HEK293 (cell line): ENCODE data around the gene DLK1.

Experiments used
- CTCF ChIA-PET: fragments of 350-600 bp; formaldehyde crosslinking; extraction: SDS; loops from one replicate; lab custom pipeline; 2021; ENCODE audit warnings: antibody characterized with exemption; lab: Yijun Ruan, JAX
- POLR2A ChIA-PET: fragments of 300-600 bp; formaldehyde crosslinking; extraction: SDS; loops from one replicate; lab custom pipeline; 2020; ENCODE audit warnings: antibody characterized with exemption, inconsistent platforms; lab: Yijun Ruan, JAX
- H3K27ac ChIP-seq: fragments of 200-500 bp; sonication (Bioruptor generic); 2 replicates; pipeline ENCODE4 v1.5.1; 2014; ENCODE audit warnings: low read depth, low read length, control low read depth, inconsistent platforms; ENCODE audit errors: extremely low read depth
- H3K36me3 ChIP-seq, 2 experiments: fragments of 200-500 bp in 1 of 2; sonication (Bioruptor generic) in 1 of 2; 1 replicate in 1 of 2; 2 replicates in 1 of 2; pipeline ENCODE4 v1.5.1; 2014 to 2017; ENCODE audit warnings: inconsistent platforms in 2 of 2, low read length in 2 of 2; ENCODE audit not compliant: control insufficient read depth in 2 of 2, insufficient read depth in 1 of 2
- H3K4me1 ChIP-seq: fragments of 200-500 bp; sonication (Bioruptor generic); 2 replicates; pipeline ENCODE4 v1.5.1; 2014; ENCODE audit warnings: mild to moderate bottlenecking, low read length, inconsistent platforms; ENCODE audit not compliant: control insufficient read depth, insufficient read depth
- H3K4me3 ChIP-seq: 2 replicates; pipeline ENCODE4 v1.5.1; 2011; ENCODE audit warnings: low read depth, mild to moderate bottlenecking, control low read depth, low read length, moderate library complexity
- H3K9me3 ChIP-seq: fragments of 200-500 bp; sonication (Bioruptor generic); 2 replicates; pipeline ENCODE4 v1.5.1; 2014; ENCODE audit warnings: low read depth, low read length, inconsistent platforms; ENCODE audit not compliant: control insufficient read depth, insufficient read depth
- EGR2 ChIP-seq: fragments of 450-650 bp; formaldehyde crosslinking; IDR thresholded peaks from 2 replicates; pipeline ENCODE4 v1.5.1; 2016; ENCODE audit warnings: low read depth, missing biosample characterization, missing genetic modification characterization
- GLI4 ChIP-seq: fragments of 450-650 bp; formaldehyde crosslinking; IDR thresholded peaks from 2 replicates; pipeline ENCODE4 v1.5.1; 2016; ENCODE audit warnings: missing biosample characterization, missing genetic modification characterization
- KLF10 ChIP-seq: fragments of 450-650 bp; IDR thresholded peaks from 2 replicates; pipeline ENCODE4 v1.5.1; 2018; ENCODE audit warnings: missing biosample characterization, mild to moderate bottlenecking, missing genetic modification characterization
- MYNN ChIP-seq: fragments of 450-650 bp; formaldehyde crosslinking; IDR thresholded peaks from 2 replicates; pipeline ENCODE4 v1.5.1; 2016; ENCODE audit warnings: missing biosample characterization, missing genetic modification characterization, borderline replicate concordance
- SP3 ChIP-seq: fragments of 450-650 bp; formaldehyde crosslinking; IDR thresholded peaks from 2 replicates; pipeline ENCODE4 v1.5.1; 2016; ENCODE audit warnings: missing biosample characterization, missing genetic modification characterization
- TCF7L2 ChIP-seq: IDR thresholded peaks from 2 replicates; pipeline ENCODE4 v1.6.1; 2011; ENCODE audit warnings: low read depth, mild to moderate bottlenecking, inconsistent platforms, low read length, moderate library complexity, borderline replicate concordance
- YY2 ChIP-seq: fragments of 450-650 bp; formaldehyde crosslinking; IDR thresholded peaks from 2 replicates; pipeline ENCODE4 v1.5.1; 2016; ENCODE audit warnings: missing biosample characterization, missing genetic modification characterization
- ZBTB1 ChIP-seq: fragments of 450-650 bp; formaldehyde crosslinking; IDR thresholded peaks from 2 replicates; pipeline ENCODE4 v1.5.1; 2016; ENCODE audit warnings: missing biosample characterization, missing genetic modification characterization
- ZBTB7A ChIP-seq: fragments of 450-650 bp; formaldehyde crosslinking; IDR thresholded peaks from 2 replicates; pipeline ENCODE4 v1.5.1; 2016; ENCODE audit warnings: low read depth, missing biosample characterization, missing genetic modification characterization
- ZFHX2 ChIP-seq: fragments of 450-650 bp; formaldehyde crosslinking; conservative IDR thresholded peaks from 2 replicates; pipeline ENCODE4 v1.5.1; 2016; ENCODE audit warnings: missing biosample characterization, missing genetic modification characterization
- ZIC2 ChIP-seq: fragments of 450-650 bp; formaldehyde crosslinking; IDR thresholded peaks from 2 replicates; pipeline ENCODE4 v1.5.1; 2016; ENCODE audit warnings: missing biosample characterization, missing genetic modification characterization
- ZNF146 ChIP-seq: fragments of 450-650 bp; formaldehyde crosslinking; IDR thresholded peaks from 2 replicates; pipeline ENCODE4 v1.5.1; 2016; ENCODE audit warnings: missing biosample characterization, missing genetic modification characterization
- ZNF155 ChIP-seq: fragments of 450-650 bp; formaldehyde crosslinking; IDR thresholded peaks from 2 replicates; pipeline ENCODE4 v1.5.1; 2016; ENCODE audit warnings: missing biosample characterization, missing genetic modification characterization
- ZNF184 ChIP-seq: fragments of 450-650 bp; IDR thresholded peaks from 2 replicates; pipeline ENCODE4 v1.5.1; 2018; ENCODE audit warnings: missing biosample characterization, mild to moderate bottlenecking, missing genetic modification characterization
- ZNF202 ChIP-seq: fragments of 450-650 bp; formaldehyde crosslinking; IDR thresholded peaks from 2 replicates; pipeline ENCODE4 v1.5.1; 2016; ENCODE audit warnings: missing biosample characterization, missing genetic modification characterization, borderline replicate concordance
- ZNF211 ChIP-seq: fragments of 450-650 bp; formaldehyde crosslinking; IDR thresholded peaks from 2 replicates; pipeline ENCODE4 v1.5.1; 2016; ENCODE audit warnings: low read depth, missing biosample characterization, missing genetic modification characterization
- ZNF280D ChIP-seq: fragments of 450-650 bp; formaldehyde crosslinking; IDR thresholded peaks from 2 replicates; pipeline ENCODE4 v1.5.1; 2016; ENCODE audit warnings: missing biosample characterization, missing genetic modification characterization
- ZNF324 ChIP-seq: fragments of 450-650 bp; formaldehyde crosslinking; IDR thresholded peaks from 2 replicates; pipeline ENCODE4 v1.5.1; 2016; ENCODE audit warnings: missing biosample characterization, missing genetic modification characterization
- ZNF394 ChIP-seq: fragments of 450-650 bp; formaldehyde crosslinking; IDR thresholded peaks from 2 replicates; pipeline ENCODE4 v1.5.1; 2016; ENCODE audit warnings: missing biosample characterization, missing genetic modification characterization, mild to moderate bottlenecking, moderate library complexity, borderline replicate concordance
- ZNF488 ChIP-seq: fragments of 450-650 bp; formaldehyde crosslinking; IDR thresholded peaks from 2 replicates; pipeline ENCODE4 v1.5.1; 2016; ENCODE audit warnings: missing biosample characterization, missing genetic modification characterization
- ZNF580 ChIP-seq: fragments of 450-650 bp; formaldehyde crosslinking; IDR thresholded peaks from 2 replicates; pipeline ENCODE4 v1.5.1; 2016; ENCODE audit warnings: missing biosample characterization, missing genetic modification characterization
- ZNF629 ChIP-seq: fragments of 450-650 bp; formaldehyde crosslinking; IDR thresholded peaks from 2 replicates; pipeline ENCODE4 v1.5.1; 2017; ENCODE audit warnings: missing biosample characterization, missing genetic modification characterization
- ZNF664 ChIP-seq: fragments of 450-650 bp; formaldehyde crosslinking; IDR thresholded peaks from 2 replicates; pipeline ENCODE4 v1.5.1; 2016; ENCODE audit warnings: missing biosample characterization, missing genetic modification characterization
- ZNF670 ChIP-seq: fragments of 450-650 bp; formaldehyde crosslinking; IDR thresholded peaks from 2 replicates; pipeline ENCODE4 v1.5.1; 2016; ENCODE audit warnings: missing biosample characterization, missing genetic modification characterization, low read depth
- ZNF837 ChIP-seq: fragments of 450-650 bp; formaldehyde crosslinking; IDR thresholded peaks from 2 replicates; pipeline ENCODE4 v1.5.1; 2016; ENCODE audit warnings: missing biosample characterization, missing genetic modification characterization

DLK1 gene

GRCh38 chr14:100680439-100681051, 46.1 kb upstream of the DLK1 start:
- TF ChIP-seq MYNN (tag by site-specific recombination): no peak
- TF ChIP-seq ZIC2 (tag by site-specific recombination): peak; percentile 44; the same call in 1 of the 2 replicates
- H3K9me3 ChIP-seq: no peaks in the 10 kb centered on the region
- POLR2A ChIA-PET: no interaction called here
- no peak overlapping the region for H3K27ac ChIP-seq
- CTCF ChIA-PET: no interaction called here
- no peaks in the 10 kb centered on the region for H3K36me3 ChIP-seq
- H3K4me1 ChIP-seq: no peaks in the 10 kb centered on the region
- no peak overlapping the region for H3K4me3 ChIP-seq

GRCh38 chr14:100681111-100681510, 45.6 kb upstream of the DLK1 start:
- no peak overlapping the region for H3K27ac ChIP-seq
- no peak overlapping the region for H3K4me3 ChIP-seq
- no peaks in the 10 kb centered on the region for H3K36me3 ChIP-seq
- H3K9me3 ChIP-seq: no peaks in the 10 kb centered on the region
- CTCF ChIA-PET: no interaction called here
- H3K4me1 ChIP-seq: no peaks in the 10 kb centered on the region
- TF ChIP-seq ZNF202 (tag by site-specific recombination) (no peak), ZNF155 (tag by site-specific recombination) (no peak), EGR2 (peak; percentile 70; the same call in 1 of the 2 replicates), ZFHX2 (tag by site-specific recombination) (peak; percentile 78)
- POLR2A ChIA-PET: no interaction called here

GRCh38 chr14:100682749-100683148, 43.9 kb upstream of the DLK1 start:
- no peak overlapping the region for H3K27ac ChIP-seq
- H3K4me1 ChIP-seq: no peaks in the 10 kb centered on the region
- H3K9me3 ChIP-seq: no peaks in the 10 kb centered on the region
- ChIA-PET CTCF (interaction anchor here (0.6 to 1.2 kb wide), 2 partner anchors 20 to 36 kb away, joined by 4 to 5 read pairs; no protein-coding TSS in a partner anchor), POLR2A (no interaction called here)
- TF ChIP-seq TCF7L2: no peak
- peak; percentile 97 for TF ChIP-seq ZNF146
- H3K36me3 ChIP-seq: no peaks in the 10 kb centered on the region
- no peak overlapping the region for H3K4me3 ChIP-seq

- ChIA-PET POLR2A (no interaction called here), CTCF (no interaction called here)
- no peaks in the 10 kb centered on the region for H3K4me1 ChIP-seq
- TF ChIP-seq GLI4 (tag by site-specific recombination): no peak
- no peak for TF ChIP-seq ZNF488 (tag by site-specific recombination)
- TF ChIP-seq ZNF280D (tag by site-specific recombination): no peak
- no peak for TF ChIP-seq YY2 (tag by site-specific recombination)
- no peak for TF ChIP-seq ZBTB7A
- no peak for TF ChIP-seq ZNF580 (tag by site-specific recombination)
- TF ChIP-seq ZNF670 (tag by site-specific recombination): no peak
- TF ChIP-seq ZNF664: no peak
- no peak for TF ChIP-seq KLF10
- TF ChIP-seq SP3 (tag by site-specific recombination): no peak
- no peak for TF ChIP-seq ZNF324 (tag by site-specific recombination)
- TF ChIP-seq ZNF837: no peak
- TF ChIP-seq ZNF211 (tag by site-specific recombination): no peak
- TF ChIP-seq ZNF394 (tag by site-specific recombination): no peak
- no peak for TF ChIP-seq ZNF629 (tag by site-specific recombination)
- no peak for TF ChIP-seq ZNF184
- TF ChIP-seq ZBTB1: no peak
Observed at GRCh38 chr14:100683578-100683977, 43.1 kb upstream of the DLK1 start.

More at GRCh38 chr14:100683578-100683977, 43.1 kb upstream of the DLK1 start:
- no peaks in the 10 kb centered on the region for H3K36me3 ChIP-seq
- H3K9me3 ChIP-seq: no peaks in the 10 kb centered on the region
- no peak overlapping the region for H3K4me3 ChIP-seq
- no peak overlapping the region for H3K27ac ChIP-seq
